Measurements from ENCODE around the gene TMEM132D.

DNA sequence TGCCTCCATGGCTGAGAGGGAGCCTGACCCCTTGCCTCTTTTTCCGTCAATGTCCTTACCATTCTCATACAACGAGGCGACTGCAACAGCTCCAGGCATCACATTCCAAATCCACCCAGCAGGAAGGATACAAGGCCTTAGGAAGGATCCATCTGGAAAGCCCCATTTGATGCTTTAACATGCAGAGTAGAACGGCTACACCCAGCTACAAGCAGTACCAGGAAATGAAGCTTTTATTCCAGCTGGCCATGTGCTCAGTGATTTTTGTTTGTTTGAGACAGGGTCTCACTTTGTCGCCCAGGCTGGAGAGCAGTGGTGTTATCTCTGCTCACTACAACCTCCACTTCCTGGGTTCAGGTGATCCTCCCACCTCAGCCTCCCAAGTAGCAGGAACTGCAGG is 124.8 kb downstream of the TMEM132D start:
- TF ChIP-seq CTCF (IDR thresholded peaks at IDR 0.05; ENCODE audit: low read depth, low read length) = no peak
- no peak for TF ChIP-seq POLR2A (IDR thresholded peaks at IDR 0.05; ENCODE audit: extremely low read depth, insufficient read length)
- TF ChIP-seq, protein P1, sequence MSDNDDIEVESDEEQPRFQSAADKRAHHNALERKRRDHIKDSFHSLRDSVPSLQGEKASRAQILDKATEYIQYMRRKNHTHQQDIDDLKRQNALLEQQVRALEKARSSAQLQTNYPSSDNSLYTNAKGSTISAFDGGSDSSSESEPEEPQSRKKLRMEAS (IDR thresholded peaks at IDR 0.05; ENCODE audit: low read depth, low read length) = no peak
- TF ChIP-seq MYC (IDR thresholded peaks at IDR 0.05; ENCODE audit: low read depth, low read length) = no peak
